Neural crest cell (in vitro differentiated cells): ENCODE results near the gene KDF1. TPM values are rescaled to one million over a fixed set of nuclear protein-coding genes. Genes with fewer than 3 reads are reported as not detected.
A peak's percentile ranks its signal among the peaks of the same experiment; 100 is the strongest.

ENCODE experiments used
- DNase-seq: peaks from one replicate; pipeline ENCODE4 v3.0.0; 2021; ENCODE audit warnings: low read depth, mixed read lengths, low spot score
- H3K27ac Mint-ChIP-seq: one replicate; pipeline ENCODE4 v1.8.0; 2021; ENCODE audit warnings: mild to moderate bottlenecking, mixed read lengths; ENCODE audit not compliant: unreplicated experiment
- H3K27me3 Mint-ChIP-seq: 2 replicates; pipeline ENCODE4 v1.8.0; 2021; ENCODE audit warnings: low read depth, mild to moderate bottlenecking, mixed read lengths
- H3K36me3 Mint-ChIP-seq: 2 replicates; pipeline ENCODE4 v1.8.0; 2021; ENCODE audit warnings: low read depth, mild to moderate bottlenecking, mixed read lengths
- H3K4me1 Mint-ChIP-seq: 2 replicates; pipeline ENCODE4 v1.8.0; 2021; ENCODE audit warnings: mixed read lengths
- H3K4me3 Mint-ChIP-seq: one replicate; pipeline ENCODE4 v1.8.0; 2021; ENCODE audit warnings: mild to moderate bottlenecking, mixed read lengths
- H3K9me3 Mint-ChIP-seq: 2 replicates; pipeline ENCODE4 v1.8.0; 2021; ENCODE audit warnings: mixed read lengths
- CTCF ChIP-seq: fragments of 200-600 bp; sonication (generic); conservative IDR thresholded peaks from 2 replicates; pipeline ENCODE4 v1.5.0; 2021; ENCODE audit warnings: antibody characterized with exemption, mild to moderate bottlenecking
- total RNA-seq: library from RNA; stranded (reverse); gene quantifications from 2 replicates; pipeline ENCODE4 v1.2.1, GENCODE V29; 2021

KDF1 gene
- total RNA-seq, 1 donor from 2014 or later, result not detected

GRCh38 chr1:26907071-26907917, 53.0 kb downstream of the KDF1 start:
- Mint-ChIP-seq H3K4me1 (peaks cover 1% of the 10 kb centered on the region), H3K36me3 (no peaks in the 10 kb centered on the region), H3K27me3 (peaks cover 18% of the 10 kb centered on the region), H3K9me3 (no peaks in the 10 kb centered on the region), H3K4me3 (no peak overlapping the region), H3K27ac (no peak overlapping the region)
- DNase-seq, result no peak
- TF ChIP-seq CTCF, result no peak

GRCh38 chr1:26900815-26901511, 59.3 kb downstream of the KDF1 start:
- no peaks in the 10 kb centered on the region for H3K36me3 Mint-ChIP-seq
- no peak for TF ChIP-seq CTCF
- no peak for DNase-seq
- peak overlapping the region; percentile 95 for H3K27ac Mint-ChIP-seq
- H3K27me3 Mint-ChIP-seq, result peaks cover 7% of the 10 kb centered on the region
- H3K4me1 Mint-ChIP-seq, result peaks cover 31% of the 10 kb centered on the region
- peak overlapping the region; percentile 89 for H3K4me3 Mint-ChIP-seq
- peaks cover 3% of the 10 kb centered on the region for H3K9me3 Mint-ChIP-seq

GRCh38 chr1:26900001-26900814, 60.1 kb downstream of the KDF1 start, which contains the start of gene GPATCH3:
Gene GPATCH3, minus strand, starts transcription at chr1:26900467. Its CDS starts 25 bp downstream, at chr1:26900442.
- no peak for TF ChIP-seq CTCF
- H3K4me3 Mint-ChIP-seq, result peak within 1 kb of the TSS; percentile 89
- H3K27me3 Mint-ChIP-seq, result peaks cover 5% of the 10 kb centered on the region

More at GRCh38 chr1:26900001-26900814, 60.1 kb downstream of the KDF1 start, which contains the start of gene GPATCH3:
- DNase-seq, result peak; percentile 88
- Mint-ChIP-seq H3K27ac (peak within 1 kb of the TSS; percentile 95), H3K4me1 (peaks cover 31% of the 10 kb centered on the region), H3K9me3 (peaks cover 3% of the 10 kb centered on the region), H3K36me3 (no peaks in the 10 kb centered on the region)

Other genes starting within 250 kb of the KDF1 start
- gene PIGV, start 172.5 kb downstream of the KDF1 start, total RNA-seq, result 8.7 and 11.1 TPM in 2 replicates
- 41.7 and 44.3 TPM in 2 replicates for gene ZDHHC18, start 133.8 kb downstream of the KDF1 start, total RNA-seq
- gene SFN, start 97.3 kb downstream of the KDF1 start, total RNA-seq, result 0.30 TPM in 1 of 2 replicates, not detected in the other
- gene GPN2, start 70.2 kb downstream of the KDF1 start, total RNA-seq, result 28.5 and 31.7 TPM in 2 replicates
- gene GPATCH3, start 60.0 kb downstream of the KDF1 start, total RNA-seq, result 17.2 and 21.3 TPM in 2 replicates
- gene NR0B2, start 46.5 kb downstream of the KDF1 start, total RNA-seq, result not detected in 2 replicates
- gene NUDC, start 38.7 kb downstream of the KDF1 start, total RNA-seq, result 96.1 and 102 TPM in 2 replicates
- 16.7 and 18.7 TPM in 2 replicates for gene TRNP1, start 33.2 kb upstream of the KDF1 start, total RNA-seq
- gene TENT5B, start 52.4 kb upstream of the KDF1 start, total RNA-seq, result 10.1 and 11.0 TPM in 2 replicates
- gene SLC9A1, start 194.7 kb upstream of the KDF1 start, total RNA-seq, result 24.2 and 27.1 TPM in 2 replicates